Tibial artery (tissue), 4 donors: ENCODE measurements around the gene SERTAD2.
A peak's percentile ranks its signal among the peaks of the same experiment; 100 is the strongest.

Source experiments
- DNase-seq, 2 donors: peaks; one replicate each; pipeline ENCODE4 v3.0.0-alpha.2; 2019
- H3K27ac ChIP-seq, 2 donors: fragments of 200-600 bp; sonication (generic) in 1 of 2; 1 replicate in 1 of 2; 2 replicates in 1 of 2; pipeline ENCODE4 v1.5.1; 2018 to 2019; ENCODE audit warnings: mild to moderate bottlenecking in 1 of 2
- H3K27me3 ChIP-seq, 2 donors: fragments of 200-600 bp; sonication (generic) in 1 of 2; one replicate each; pipeline versions ENCODE4 v1.5.1 to v1.6.0; 2016 to 2019
- H3K36me3 ChIP-seq, 3 donors: fragments of 200-600 bp; sonication (generic) in 2 of 3; one replicate each; pipeline ENCODE4 v1.5.1; 2016 to 2019; ENCODE audit warnings: mild to moderate bottlenecking in 2 of 3
- H3K4me1 ChIP-seq, 4 donors: fragments of 200-600 bp; sonication (generic) in 2 of 4; 1 replicate in 3 of 4; 2 replicates in 1 of 4; pipeline ENCODE4 v1.5.1; 2016 to 2019
- H3K4me3 ChIP-seq, 2 donors: fragments of 200-600 bp; sonication (generic) in 1 of 2; 1 replicate in 1 of 2; 2 replicates in 1 of 2; pipeline ENCODE4 v1.5.1; 2018 to 2019; ENCODE audit warnings: mild to moderate bottlenecking in 2 of 2
- H3K9me3 ChIP-seq, 3 donors: fragments of 200-600 bp; sonication (generic) in 1 of 3; one replicate each; pipeline ENCODE4 v1.5.1; 2016 to 2019
- intact Hi-C: fragments of 100-400 bp; cut with DNase I; formaldehyde crosslinking; loops from one replicate; pipeline ENCODE4 v1.15.0; 2023; ENCODE audit warnings: low total_unique reads
- TF ChIP-seq, protein P1 (sequence below), 2 experiments: fragments of 200-600 bp in 1 of 2; fragments of 450-650 bp in 1 of 2; IDR thresholded peaks; one replicate each; pipeline ENCODE4 v1.5.1; 2017 to 2019; ENCODE audit warnings: antibody characterized with exemption in 2 of 2, mild to moderate bottlenecking in 1 of 2, moderate library complexity in 1 of 2

Gene SERTAD2

DNA sequence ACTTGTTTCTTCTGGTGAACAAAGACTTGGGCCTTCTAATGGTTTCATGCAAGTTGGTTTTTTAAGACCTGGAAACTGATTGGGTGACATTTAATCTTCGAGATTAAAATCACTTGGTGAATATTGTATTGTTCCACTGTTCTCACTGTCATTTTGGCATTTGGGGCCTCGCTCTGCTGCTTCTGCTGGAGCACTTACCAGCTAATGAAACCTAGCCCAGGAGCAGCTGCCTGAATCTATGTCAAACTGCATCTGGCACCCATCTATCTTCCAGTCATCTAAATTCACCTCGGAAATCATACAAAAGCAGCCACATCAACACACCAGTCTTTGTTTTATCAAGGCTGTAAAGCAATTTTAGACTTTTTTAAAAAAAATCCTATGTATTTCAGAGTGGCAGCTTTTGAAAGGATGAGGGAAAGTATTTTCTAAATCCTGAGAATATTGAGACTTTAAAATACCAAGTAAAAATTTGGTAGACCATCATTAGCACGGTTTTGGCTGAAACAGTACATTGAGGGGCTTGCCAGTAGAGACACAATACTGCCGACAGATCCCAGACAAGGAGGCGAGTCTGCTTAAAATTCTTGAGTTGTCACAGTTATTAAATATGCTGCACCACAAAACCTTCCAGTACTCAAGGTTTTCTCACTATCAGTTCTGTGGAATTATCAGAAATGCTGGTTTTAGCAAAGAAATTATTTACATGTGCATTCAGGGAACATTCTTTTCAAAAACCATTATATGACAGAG is 26.1 kb upstream of the SERTAD2 start:
- Histone ChIP-seq H3K27me3 (no peaks in the 10 kb centered on the region), H3K36me3 (no peaks in the 10 kb centered on the region), H3K4me1 (peaks cover 0 to 13% (median 4%) of the 10 kb centered on the region in 4 donors), H3K27ac (peak overlapping the region in 1 of 2 donors; percentile 47), H3K4me3 (no peak overlapping the region), H3K9me3 (no peaks in the 10 kb centered on the region)
- intact Hi-C loops: no loop called here
- no peak for DNase-seq
- TF ChIP-seq, protein P1, sequence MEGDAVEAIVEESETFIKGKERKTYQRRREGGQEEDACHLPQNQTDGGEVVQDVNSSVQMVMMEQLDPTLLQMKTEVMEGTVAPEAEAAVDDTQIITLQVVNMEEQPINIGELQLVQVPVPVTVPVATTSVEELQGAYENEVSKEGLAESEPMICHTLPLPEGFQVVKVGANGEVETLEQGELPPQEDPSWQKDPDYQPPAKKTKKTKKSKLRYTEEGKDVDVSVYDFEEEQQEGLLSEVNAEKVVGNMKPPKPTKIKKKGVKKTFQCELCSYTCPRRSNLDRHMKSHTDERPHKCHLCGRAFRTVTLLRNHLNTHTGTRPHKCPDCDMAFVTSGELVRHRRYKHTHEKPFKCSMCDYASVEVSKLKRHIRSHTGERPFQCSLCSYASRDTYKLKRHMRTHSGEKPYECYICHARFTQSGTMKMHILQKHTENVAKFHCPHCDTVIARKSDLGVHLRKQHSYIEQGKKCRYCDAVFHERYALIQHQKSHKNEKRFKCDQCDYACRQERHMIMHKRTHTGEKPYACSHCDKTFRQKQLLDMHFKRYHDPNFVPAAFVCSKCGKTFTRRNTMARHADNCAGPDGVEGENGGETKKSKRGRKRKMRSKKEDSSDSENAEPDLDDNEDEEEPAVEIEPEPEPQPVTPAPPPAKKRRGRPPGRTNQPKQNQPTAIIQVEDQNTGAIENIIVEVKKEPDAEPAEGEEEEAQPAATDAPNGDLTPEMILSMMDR (IDR thresholded peaks at IDR 0.05): no peak

DNA sequence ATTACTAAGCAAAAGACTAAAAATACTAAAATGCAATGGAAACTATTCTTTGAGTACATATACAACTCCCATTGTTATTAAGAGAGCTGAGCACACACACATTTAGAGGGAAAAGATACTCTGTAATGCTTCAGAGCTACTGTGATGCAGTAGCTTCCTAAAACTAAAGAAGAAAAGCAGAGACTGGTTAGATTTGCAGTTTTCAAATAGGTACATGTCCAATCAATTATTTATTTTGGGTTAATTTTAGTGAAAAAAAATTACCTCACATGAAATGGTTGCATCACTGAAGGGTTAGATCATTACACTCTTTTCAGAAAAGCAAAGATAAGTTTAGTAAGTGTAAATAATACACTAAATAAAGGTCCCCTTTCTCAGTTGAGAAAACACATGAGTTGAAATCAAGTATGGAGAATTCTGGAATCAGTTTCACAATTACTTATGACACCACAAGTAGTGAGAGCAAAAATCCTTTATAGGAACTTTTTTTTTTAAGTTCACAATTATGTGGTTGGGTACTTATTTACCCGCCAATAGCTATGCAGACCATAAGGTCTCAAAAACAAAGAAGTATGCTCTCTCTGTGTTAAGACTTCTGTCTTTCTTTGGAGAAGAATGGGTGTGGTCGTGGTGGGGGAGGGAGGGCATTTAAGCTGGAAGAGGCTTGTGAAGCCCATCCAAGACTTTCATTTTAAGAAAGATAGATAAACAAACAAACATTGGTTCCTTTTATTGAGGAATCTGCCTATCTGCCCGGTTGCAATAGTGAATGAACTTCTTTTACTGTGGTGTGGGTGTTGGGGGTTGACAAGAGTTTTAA is 25.3 kb upstream of the SERTAD2 start:
- H3K4me3 ChIP-seq: no peak overlapping the region
- H3K9me3 ChIP-seq: no peaks in the 10 kb centered on the region
- H3K27me3 ChIP-seq: no peaks in the 10 kb centered on the region
- H3K27ac ChIP-seq: peak overlapping the region in 1 of 2 donors; percentile 47
- H3K4me1 ChIP-seq: peaks cover 0 to 13% (median 4%) of the 10 kb centered on the region in 4 donors
- TF ChIP-seq, protein P1 (IDR thresholded peaks at IDR 0.05): no peak
- no peaks in the 10 kb centered on the region for H3K36me3 ChIP-seq
- intact Hi-C loops: no loop called here
- no peak for DNase-seq

DNA sequence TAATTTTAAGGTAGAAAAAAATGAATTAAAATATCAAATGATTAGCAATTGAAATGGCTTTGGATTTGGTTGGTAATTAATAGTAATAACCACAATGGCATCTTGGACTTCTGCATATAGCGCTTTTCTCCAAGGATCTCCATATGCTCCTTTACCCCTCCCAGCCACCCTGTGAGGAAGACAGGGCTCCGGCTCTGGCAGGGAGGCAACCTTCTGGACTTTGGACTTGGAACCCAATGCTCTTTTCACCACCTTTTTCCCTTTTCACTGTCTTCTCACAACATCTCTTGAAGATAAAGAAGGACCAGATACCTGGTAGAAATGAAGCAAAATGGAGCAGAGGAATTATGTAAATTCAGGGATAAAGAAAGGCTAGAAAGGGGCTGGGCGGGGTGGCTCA is 23.8 kb upstream of the SERTAD2 start:
- TF ChIP-seq, protein P1 (IDR thresholded peaks at IDR 0.05): no peak
- H3K4me3 ChIP-seq: no peak overlapping the region
- intact Hi-C loops: no loop called here
- no peaks in the 10 kb centered on the region for H3K9me3 ChIP-seq
- H3K27ac ChIP-seq: no peak overlapping the region
- no peak for DNase-seq
- H3K27me3 ChIP-seq: no peaks in the 10 kb centered on the region
- peaks cover 0 to 13% (median 4%) of the 10 kb centered on the region in 4 donors for H3K4me1 ChIP-seq
- no peaks in the 10 kb centered on the region for H3K36me3 ChIP-seq

DNA sequence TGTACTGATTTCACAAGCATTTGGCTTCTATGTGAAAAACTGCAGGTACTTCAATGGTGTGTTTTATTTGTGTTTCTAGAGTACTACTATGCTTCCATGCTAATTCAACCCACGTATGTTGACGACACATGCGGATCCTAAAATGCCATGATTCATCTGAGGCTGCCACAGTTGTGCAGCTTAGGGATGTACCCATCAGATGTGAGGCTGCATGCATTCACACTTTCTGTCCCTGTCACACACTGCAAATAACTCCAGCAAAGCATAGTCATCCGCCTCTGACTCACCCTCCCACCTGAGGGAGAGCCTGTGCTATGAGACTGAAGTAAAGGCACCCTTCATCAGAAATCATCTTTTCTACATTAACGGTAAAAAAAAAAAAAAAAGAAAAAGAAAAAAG is 22.1 kb upstream of the SERTAD2 start:
- H3K4me1 ChIP-seq: peaks cover 0 to 13% (median 4%) of the 10 kb centered on the region in 4 donors
- no peaks in the 10 kb centered on the region for H3K27me3 ChIP-seq
- H3K4me3 ChIP-seq: no peak overlapping the region
- no peaks in the 10 kb centered on the region for H3K9me3 ChIP-seq
- H3K36me3 ChIP-seq: no peaks in the 10 kb centered on the region
- TF ChIP-seq, protein P1 (IDR thresholded peaks at IDR 0.05): no peak
- DNase-seq: no peak
- intact Hi-C loops: no loop called here
- H3K27ac ChIP-seq: no peak overlapping the region

DNA sequence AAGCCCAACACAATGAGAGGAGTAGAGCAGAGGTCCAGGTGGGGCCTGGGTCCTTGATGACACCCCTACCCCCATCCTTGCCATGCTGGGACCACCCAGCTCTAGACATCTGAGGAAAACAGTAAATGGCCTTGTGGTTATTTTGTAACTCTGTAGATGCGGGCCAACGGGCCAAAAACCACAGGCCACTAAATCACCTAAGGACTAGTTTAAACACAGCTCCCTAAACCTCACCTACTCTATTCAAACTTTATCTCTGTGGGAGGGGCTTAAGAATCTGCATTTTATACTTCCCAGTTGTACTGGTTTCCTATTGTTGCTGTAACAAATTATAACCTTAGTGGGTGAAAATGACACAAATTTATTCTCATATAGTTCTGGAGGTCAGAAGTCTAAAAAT is 19.0 kb upstream of the SERTAD2 start:
- TF ChIP-seq, protein P1 (IDR thresholded peaks at IDR 0.05): no peak
- Histone ChIP-seq H3K27me3 (no peaks in the 10 kb centered on the region), H3K4me3 (no peak overlapping the region), H3K4me1 (no peaks in the 10 kb centered on the region), H3K36me3 (no peaks in the 10 kb centered on the region), H3K9me3 (no peaks in the 10 kb centered on the region), H3K27ac (no peak overlapping the region)
- no peak for DNase-seq
- intact Hi-C loops: no loop called here
